Activated naive CD4-positive, alpha-beta T cell treated with anti-CD3 and anti-CD28 coated beads for 36 hours (primary cell): ENCODE measurements around the gene ARHGEF19. TPM values are rescaled to one million over a fixed set of nuclear protein-coding genes. Genes with fewer than 3 reads are reported as not detected.

Source experiments
- CTCF ChIA-PET: fragments of 350-600 bp; sonication (Branson Sonifier 250); formaldehyde crosslinking; loops from one replicate; lab custom pipeline; 2021; ENCODE audit warnings: antibody characterized with exemption; lab: Charles Lee
- DNase-seq: peaks from one replicate; pipeline ENCODE4 v3.0.0-alpha.2; 2020
- H3K27ac Mint-ChIP-seq: one replicate; pipeline ENCODE4 v1.8.0; 2021; ENCODE audit warnings: mild to moderate bottlenecking, mixed read lengths
- H3K27me3 Mint-ChIP-seq: one replicate; pipeline ENCODE4 v1.8.0; 2021; ENCODE audit warnings: low read depth, mixed read lengths
- H3K36me3 Mint-ChIP-seq: one replicate; pipeline ENCODE4 v1.8.0; 2021; ENCODE audit warnings: low read depth, mixed read lengths
- H3K4me1 Mint-ChIP-seq: one replicate; pipeline ENCODE4 v1.8.0; 2021; ENCODE audit warnings: low read depth, mixed read lengths
- H3K4me3 Mint-ChIP-seq: one replicate; pipeline ENCODE4 v1.8.0; 2021; ENCODE audit warnings: mild to moderate bottlenecking, moderate library complexity, mixed read lengths
- H3K9me3 Mint-ChIP-seq: one replicate; pipeline ENCODE4 v1.8.0; 2021; ENCODE audit warnings: mixed read lengths
- intact Hi-C: fragments of 100-400 bp; cut with micrococcal nuclease; formaldehyde crosslinking; loops from one replicate; pipeline ENCODE4 v1.15.1; 2023
- total RNA-seq, 2 experiments: library from RNA; stranded (reverse); gene quantifications; one replicate each; pipeline ENCODE4 v1.2.3, GENCODE V29; 2021

Gene ARHGEF19
- total RNA-seq, 2 experiments from 2014 or later: 5.3 to 5.9 TPM

DNA sequence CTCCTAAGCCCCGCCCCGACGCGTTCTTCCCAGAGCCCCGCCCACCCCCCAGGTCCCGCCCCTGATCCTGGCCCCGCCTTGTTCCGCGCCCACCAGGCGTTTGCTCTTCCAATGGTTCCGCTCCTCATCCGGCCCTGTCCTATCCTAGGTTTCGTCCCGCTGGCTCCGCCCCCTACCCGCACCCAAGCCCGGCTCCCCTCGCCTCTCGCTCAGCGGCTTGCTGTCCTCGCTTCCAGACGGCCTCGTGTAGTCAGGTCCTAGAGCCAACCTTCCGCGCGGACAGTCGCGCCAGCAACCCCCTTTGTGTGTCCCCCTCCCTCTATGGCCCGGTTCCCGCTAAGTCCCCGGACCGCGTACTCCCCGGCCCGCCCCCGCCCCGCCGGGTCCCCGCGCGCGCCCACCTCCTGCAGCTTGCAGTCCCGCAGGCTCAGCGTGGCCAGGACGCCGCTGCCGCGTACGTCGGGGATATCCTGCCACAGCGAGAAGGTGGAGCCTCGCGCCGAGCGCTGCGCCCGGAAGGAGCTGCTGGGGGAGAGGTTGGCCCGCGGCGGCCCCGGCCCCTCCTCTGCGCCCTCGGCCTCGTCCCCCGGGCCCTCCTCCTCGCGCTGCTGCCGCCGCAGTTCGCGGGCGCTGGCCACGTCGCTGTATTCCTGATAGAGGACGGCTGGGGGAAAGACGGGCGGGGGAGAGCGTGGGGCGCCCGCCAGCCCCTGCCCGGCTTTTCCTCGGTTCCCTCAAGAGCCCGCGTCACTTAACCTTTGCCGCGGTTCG is 5.7 kb downstream of the ARHGEF19 start:
- peak overlapping the region; percentile 83 for H3K4me3 Mint-ChIP-seq
- H3K27ac Mint-ChIP-seq: peak overlapping the region; percentile 87
- peaks cover 4% of the 10 kb centered on the region for H3K4me1 Mint-ChIP-seq
- H3K9me3 Mint-ChIP-seq: no peaks in the 10 kb centered on the region
- CTCF ChIA-PET: interaction anchor here (1.7 kb wide), 1 partner anchor 124 kb away, joined by 4 read pairs; no protein-coding TSS in a partner anchor
- H3K36me3 Mint-ChIP-seq: no peaks in the 10 kb centered on the region
- intact Hi-C loops: loop anchor here (1.0 to 2.0 kb wide), 8 partner anchors 11 to 682 kb away; partner anchors contain the start of genes CASP9, CPLANE2, DDI2 and NECAP2
- peak; percentile 95 for DNase-seq
- no peaks in the 10 kb centered on the region for H3K27me3 Mint-ChIP-seq

GRCh38 chr1:16205891-16206546 is 6.4 kb downstream of the ARHGEF19 start:
- Mint-ChIP-seq H3K27ac (peak overlapping the region; percentile 87), H3K9me3 (no peaks in the 10 kb centered on the region), H3K27me3 (no peaks in the 10 kb centered on the region), H3K4me3 (peak overlapping the region; percentile 83), H3K36me3 (no peaks in the 10 kb centered on the region), H3K4me1 (peaks cover 4% of the 10 kb centered on the region)
- CTCF ChIA-PET: interaction anchor here (1.2 to 1.7 kb wide), 2 partner anchors 40 to 124 kb away, joined by 3 to 4 read pairs; no protein-coding TSS in a partner anchor
- intact Hi-C loops: loop anchor here (1.0 to 2.0 kb wide), 7 partner anchors 11 to 681 kb away; partner anchors contain the start of genes CASP9, DDI2, NECAP2 and SZRD1
- DNase-seq: no peak

GRCh38 chr1:16205334-16205671 is 7.1 kb downstream of the ARHGEF19 start:
- intact Hi-C loops: no loop called here

DNA sequence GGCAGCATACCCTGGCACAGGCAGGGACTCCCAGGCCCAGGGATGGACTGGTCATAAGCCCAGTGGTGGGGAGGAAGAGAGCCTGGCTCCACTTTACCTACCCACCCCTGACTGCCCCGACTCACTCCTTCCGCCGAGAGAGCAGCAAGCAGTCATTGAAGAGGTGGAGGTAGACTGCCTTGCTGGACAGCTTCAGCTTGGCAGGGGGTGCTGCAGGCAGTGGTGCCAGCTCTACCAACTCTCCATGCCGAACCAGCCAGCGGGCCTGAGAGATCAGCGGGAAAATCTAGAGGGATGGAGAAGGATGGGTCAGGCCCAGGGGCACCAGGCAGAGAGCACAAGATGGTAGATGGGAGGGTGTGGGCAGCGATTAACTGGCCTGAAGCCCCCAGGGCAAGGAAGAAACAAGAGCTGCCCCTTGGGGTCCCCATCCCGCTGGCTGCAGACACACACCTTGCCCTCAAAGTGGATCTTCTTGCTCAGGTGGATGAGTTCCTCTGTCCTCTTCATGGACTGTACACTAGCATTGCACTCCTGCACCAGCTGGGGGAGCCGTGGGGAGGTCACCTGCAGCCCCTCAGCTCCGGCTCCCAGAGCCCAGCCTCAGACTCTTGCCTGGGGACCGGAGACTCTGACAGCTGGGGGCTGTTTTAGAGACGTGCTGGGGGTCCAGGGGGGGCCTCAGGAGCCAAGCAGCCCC is 7.7 kb downstream of the ARHGEF19 start:
- H3K9me3 Mint-ChIP-seq: no peaks in the 10 kb centered on the region
- CTCF ChIA-PET: interaction anchor here (0.6 to 3.5 kb wide), 9 partner anchors 12 to 162 kb away, joined by 3 to 22 read pairs (median 6); partner anchors contain the start of gene CPLANE2
- no peaks in the 10 kb centered on the region for H3K27me3 Mint-ChIP-seq
- no peak overlapping the region for H3K27ac Mint-ChIP-seq
- H3K36me3 Mint-ChIP-seq: no peaks in the 10 kb centered on the region
- peak overlapping the region; percentile 38 for H3K4me3 Mint-ChIP-seq
- DNase-seq: peak; percentile 59
- intact Hi-C loops: no loop called here
- H3K4me1 Mint-ChIP-seq: peaks cover 4% of the 10 kb centered on the region

More at GRCh38 chr1:16205334-16205671, 7.1 kb downstream of the ARHGEF19 start:
- CTCF ChIA-PET: interaction anchor here (0.6 to 3.5 kb wide), 7 partner anchors 12 to 161 kb away, joined by 3 to 22 read pairs (median 6); partner anchors contain the start of gene CPLANE2
- no peaks in the 10 kb centered on the region for H3K27me3 Mint-ChIP-seq
- H3K4me3 Mint-ChIP-seq: peak overlapping the region; percentile 14
- no peak for DNase-seq
- H3K4me1 Mint-ChIP-seq: peaks cover 4% of the 10 kb centered on the region
- H3K36me3 Mint-ChIP-seq: no peaks in the 10 kb centered on the region
- no peak overlapping the region for H3K27ac Mint-ChIP-seq
- no peaks in the 10 kb centered on the region for H3K9me3 Mint-ChIP-seq

DNA sequence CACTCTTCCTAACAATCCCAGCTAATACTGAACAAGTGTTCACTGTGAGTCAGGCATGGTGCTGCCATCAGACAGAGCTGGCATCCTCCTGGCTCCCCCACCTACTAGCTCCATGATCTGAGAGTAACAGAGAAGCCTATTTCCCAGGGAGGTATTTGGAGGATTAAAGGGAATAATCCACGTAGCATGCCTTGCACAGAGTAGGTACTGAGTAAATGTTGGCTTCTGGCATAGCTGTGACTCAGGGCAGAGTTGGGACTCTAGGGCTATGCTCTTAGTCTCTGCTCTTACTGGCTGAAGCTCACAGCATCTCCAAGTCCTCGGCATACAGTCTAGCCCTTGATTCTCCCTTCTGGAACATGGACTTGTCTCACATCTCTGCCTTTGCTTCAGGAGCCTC is 8.2 kb downstream of the ARHGEF19 start:
- intact Hi-C loops: no loop called here
- H3K27ac Mint-ChIP-seq: no peak overlapping the region
- H3K4me1 Mint-ChIP-seq: peaks cover 4% of the 10 kb centered on the region
- H3K9me3 Mint-ChIP-seq: no peaks in the 10 kb centered on the region
- no peaks in the 10 kb centered on the region for H3K36me3 Mint-ChIP-seq
- CTCF ChIA-PET: interaction anchor here (0.6 to 3.5 kb wide), 8 partner anchors 13 to 152 kb away, joined by 3 to 22 read pairs (median 6); partner anchors contain the start of gene CPLANE2
- no peak overlapping the region for H3K4me3 Mint-ChIP-seq
- no peak for DNase-seq
- no peaks in the 10 kb centered on the region for H3K27me3 Mint-ChIP-seq

DNA sequence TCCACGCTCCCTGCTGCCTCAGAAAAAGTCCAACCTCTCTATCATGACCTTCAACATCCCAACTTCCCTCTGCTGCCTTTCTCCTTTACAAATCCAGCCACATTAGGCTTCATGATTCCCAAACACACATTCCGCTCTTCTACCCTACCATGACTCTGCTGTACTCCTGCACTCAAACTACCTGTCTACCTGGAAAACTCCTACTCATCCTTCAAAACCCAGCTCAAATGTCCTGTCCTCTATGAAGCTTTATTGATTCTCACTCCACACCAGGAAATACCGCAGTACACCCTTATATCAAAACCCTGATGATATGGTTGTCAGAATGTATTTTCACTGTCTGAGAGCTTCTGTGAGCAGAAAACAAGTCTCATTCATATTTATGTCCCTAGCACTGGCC is 8.9 kb downstream of the ARHGEF19 start:
- intact Hi-C loops: no loop called here
- Mint-ChIP-seq H3K4me1 (peaks cover 9% of the 10 kb centered on the region), H3K27me3 (no peaks in the 10 kb centered on the region), H3K27ac (no peak overlapping the region), H3K9me3 (no peaks in the 10 kb centered on the region), H3K4me3 (no peak overlapping the region), H3K36me3 (no peaks in the 10 kb centered on the region)
- DNase-seq: no peak
- CTCF ChIA-PET: interaction anchor here (0.6 to 3.5 kb wide), 5 partner anchors 17 to 152 kb away, joined by 4 to 22 read pairs (median 7); partner anchors contain the start of gene CPLANE2

DNA sequence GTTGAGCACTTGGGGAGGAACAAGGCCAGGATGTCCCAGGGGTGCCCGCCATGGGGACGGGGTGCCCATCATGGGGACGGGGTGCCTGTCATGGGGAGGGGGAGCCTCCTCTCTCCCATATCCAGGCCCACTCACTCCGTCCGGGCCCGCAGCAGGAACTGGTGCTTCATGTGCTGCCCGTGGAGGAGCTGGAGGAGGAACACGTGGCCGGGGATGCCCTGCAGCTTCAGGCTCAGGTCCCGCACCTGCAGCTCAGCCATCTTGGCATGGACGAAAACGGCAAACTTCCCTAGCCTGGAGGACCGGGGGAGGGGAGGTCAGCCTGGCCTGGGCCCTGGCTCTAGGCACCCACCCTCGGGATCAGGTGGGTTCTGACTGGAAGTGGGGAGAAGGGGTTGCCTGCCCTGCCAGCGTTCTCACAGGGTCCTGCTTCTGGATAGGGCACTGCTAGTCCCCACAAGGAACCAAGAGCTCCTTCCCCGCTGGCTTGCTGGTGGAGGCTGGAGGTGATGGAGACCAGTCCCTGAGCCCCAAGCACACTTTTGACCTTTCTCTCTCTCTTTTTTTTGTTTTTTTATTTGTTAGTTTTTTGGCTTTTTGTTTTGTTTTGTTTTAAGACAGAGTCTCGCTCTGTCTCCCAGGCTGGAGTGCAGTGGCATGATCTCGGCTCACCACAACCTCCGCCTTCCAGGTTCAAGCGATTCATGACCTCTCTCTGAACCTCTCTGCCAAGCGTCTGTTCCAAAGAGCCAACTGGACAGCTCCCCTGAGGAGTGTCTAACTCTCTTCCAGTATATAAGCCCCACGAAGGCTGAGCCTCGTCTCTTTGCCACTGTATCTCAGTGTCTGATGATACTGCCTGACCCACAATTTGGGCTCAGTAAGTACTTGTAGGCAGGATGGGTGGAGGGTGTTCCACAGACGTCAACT is 9.9 kb downstream of the ARHGEF19 start:
- Mint-ChIP-seq H3K4me3 (no peak overlapping the region), H3K36me3 (no peaks in the 10 kb centered on the region), H3K4me1 (peaks cover 10% of the 10 kb centered on the region), H3K27me3 (no peaks in the 10 kb centered on the region), H3K27ac (no peak overlapping the region), H3K9me3 (no peaks in the 10 kb centered on the region)
- CTCF ChIA-PET: interaction anchor here (0.6 to 3.5 kb wide), 2 partner anchors 33 to 42 kb away, joined by 3 to 22 read pairs; no protein-coding TSS in a partner anchor
- DNase-seq: no peak
- intact Hi-C loops: no loop called here

GRCh38 chr1:16199700-16200099 is 12.8 kb downstream of the ARHGEF19 start:
- Mint-ChIP-seq H3K36me3 (peaks cover 1% of the 10 kb centered on the region), H3K27ac (no peak overlapping the region), H3K4me1 (peaks cover 6% of the 10 kb centered on the region), H3K27me3 (no peaks in the 10 kb centered on the region), H3K4me3 (no peak overlapping the region), H3K9me3 (no peaks in the 10 kb centered on the region)
- no peak for DNase-seq
- intact Hi-C loops: no loop called here
- CTCF ChIA-PET: interaction anchor here (1.0 to 1.8 kb wide), 3 partner anchors 13 to 126 kb away, joined by 3 to 9 read pairs (median 4); partner anchors contain the start of gene FAM131C

- H3K27ac Mint-ChIP-seq: no peak overlapping the region
- no peak for DNase-seq
- H3K36me3 Mint-ChIP-seq: peaks cover 1% of the 10 kb centered on the region
- CTCF ChIA-PET: interaction anchor here (1.4 to 1.8 kb wide), 2 partner anchors 118 to 125 kb away, joined by 3 to 9 read pairs; partner anchors contain the start of gene FAM131C
- H3K9me3 Mint-ChIP-seq: no peaks in the 10 kb centered on the region
- H3K27me3 Mint-ChIP-seq: no peaks in the 10 kb centered on the region
- H3K4me3 Mint-ChIP-seq: no peak overlapping the region
- intact Hi-C loops: no loop called here
- H3K4me1 Mint-ChIP-seq: peaks cover 6% of the 10 kb centered on the region
These were observed 13.3 kb downstream of the ARHGEF19 start for GRCh38 chr1:16199157-16199501.

DNA sequence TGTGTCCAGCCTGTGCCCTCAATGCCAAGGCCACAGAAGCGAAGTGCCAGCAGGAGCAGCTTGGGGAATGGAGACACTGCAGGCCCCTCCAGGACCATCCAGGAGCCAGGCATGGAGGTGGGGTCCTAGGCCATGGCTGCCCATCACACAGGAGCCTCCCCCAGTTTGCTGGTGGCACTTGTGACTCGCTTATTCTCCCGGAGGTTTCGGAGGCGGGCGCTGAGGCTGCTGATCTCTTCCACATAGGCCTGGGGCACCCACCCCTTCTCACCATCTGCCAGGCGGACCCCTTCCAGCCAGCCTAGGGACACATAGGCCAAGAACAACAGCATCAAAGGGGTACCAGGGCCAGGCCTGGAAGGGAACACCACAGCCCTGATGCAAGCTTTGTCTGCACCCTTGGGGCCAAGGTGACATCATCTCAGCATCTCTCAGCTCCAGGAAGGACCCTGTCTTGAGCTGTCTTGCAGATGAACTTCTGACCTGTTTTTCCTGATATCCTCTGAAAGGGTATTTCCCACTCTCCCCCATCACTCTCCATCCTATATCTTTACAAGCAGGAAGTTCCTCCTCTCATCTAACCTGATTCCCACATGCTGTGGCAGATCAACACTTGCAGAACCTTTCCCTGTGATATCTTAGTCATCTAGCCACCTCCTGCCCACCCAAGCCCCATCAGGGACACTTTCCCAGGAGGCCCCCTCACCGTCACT is 13.9 kb downstream of the ARHGEF19 start:
- no peak overlapping the region for H3K4me3 Mint-ChIP-seq
- no peak overlapping the region for H3K27ac Mint-ChIP-seq
- H3K9me3 Mint-ChIP-seq: no peaks in the 10 kb centered on the region
- intact Hi-C loops: no loop called here
- no peak for DNase-seq
- H3K27me3 Mint-ChIP-seq: no peaks in the 10 kb centered on the region
- H3K4me1 Mint-ChIP-seq: peaks cover 6% of the 10 kb centered on the region
- H3K36me3 Mint-ChIP-seq: peaks cover 1% of the 10 kb centered on the region
- CTCF ChIA-PET: interaction anchor here (1.9 kb wide), 1 partner anchor 126 kb away, joined by 4 read pairs; the partner anchor contains the start of gene FAM131C
